Mesodermal cell (in vitro differentiated cells): ENCODE measurements around the gene ZCCHC24.

Experiments
- H3K27ac ChIP-seq: 2 replicates; pipeline ENCODE4 v1.7.0; 2013; ENCODE audit warnings: mild to moderate bottlenecking, low read depth, low read length, moderate library complexity; ENCODE audit not compliant: severe bottlenecking
- H3K36me3 ChIP-seq: 2 replicates; pipeline ENCODE4 v1.7.1; 2013; ENCODE audit warnings: mild to moderate bottlenecking, low read length, moderate library complexity; ENCODE audit not compliant: control insufficient read depth, insufficient read depth
- H3K4me1 ChIP-seq: one replicate; pipeline ENCODE4 v1.7.1; 2013; ENCODE audit warnings: mild to moderate bottlenecking, low read length; ENCODE audit not compliant: insufficient read depth, control insufficient read depth, poor library complexity, severe bottlenecking
- H3K4me3 ChIP-seq: 2 replicates; pipeline ENCODE4 v1.7.0; 2013; ENCODE audit warnings: low read length, control low read depth, mild to moderate bottlenecking; ENCODE audit not compliant: insufficient read depth, poor library complexity, severe bottlenecking; ENCODE audit errors: extremely low read depth
- H3K9me3 ChIP-seq: 2 replicates; pipeline ENCODE4 v1.7.1; 2013; ENCODE audit warnings: mild to moderate bottlenecking, low read length, moderate library complexity; ENCODE audit not compliant: control insufficient read depth
- WGBS, 2 experiments: methylation state at CpG; one replicate each; pipeline ENCODE4 v1.1.5; 2013; ENCODE audit warnings: missing lambda C conversion rate in 2 of 2; ENCODE audit not compliant: insufficient coverage in 2 of 2; 5-methylcytosine and 5-hydroxymethylcytosine counted together

The ZCCHC24 gene

DNA sequence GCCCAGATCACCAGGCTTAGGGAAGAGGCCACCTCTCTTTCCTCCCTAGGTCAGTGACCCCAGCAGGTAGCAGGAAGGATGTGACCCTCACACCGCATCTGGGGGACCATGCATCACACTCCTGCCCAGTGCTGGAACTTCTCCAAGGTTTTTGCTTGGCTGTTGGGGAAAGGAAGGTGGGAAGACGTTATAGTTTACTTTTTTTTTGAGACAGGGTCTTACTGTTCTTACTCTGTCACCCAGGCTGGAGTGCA, 8.6 kb downstream of the ZCCHC24 start:
- Histone ChIP-seq H3K4me1 (peaks cover 40% of the 10 kb centered on the region), H3K27ac (no peak overlapping the region), H3K4me3 (no peak overlapping the region), H3K36me3 (peaks cover 43% of the 10 kb centered on the region), H3K9me3 (no peaks in the 10 kb centered on the region)
- no CpG with 5 or more reads among the region's 2 CpGs for WGBS, 2 experiments

DNA sequence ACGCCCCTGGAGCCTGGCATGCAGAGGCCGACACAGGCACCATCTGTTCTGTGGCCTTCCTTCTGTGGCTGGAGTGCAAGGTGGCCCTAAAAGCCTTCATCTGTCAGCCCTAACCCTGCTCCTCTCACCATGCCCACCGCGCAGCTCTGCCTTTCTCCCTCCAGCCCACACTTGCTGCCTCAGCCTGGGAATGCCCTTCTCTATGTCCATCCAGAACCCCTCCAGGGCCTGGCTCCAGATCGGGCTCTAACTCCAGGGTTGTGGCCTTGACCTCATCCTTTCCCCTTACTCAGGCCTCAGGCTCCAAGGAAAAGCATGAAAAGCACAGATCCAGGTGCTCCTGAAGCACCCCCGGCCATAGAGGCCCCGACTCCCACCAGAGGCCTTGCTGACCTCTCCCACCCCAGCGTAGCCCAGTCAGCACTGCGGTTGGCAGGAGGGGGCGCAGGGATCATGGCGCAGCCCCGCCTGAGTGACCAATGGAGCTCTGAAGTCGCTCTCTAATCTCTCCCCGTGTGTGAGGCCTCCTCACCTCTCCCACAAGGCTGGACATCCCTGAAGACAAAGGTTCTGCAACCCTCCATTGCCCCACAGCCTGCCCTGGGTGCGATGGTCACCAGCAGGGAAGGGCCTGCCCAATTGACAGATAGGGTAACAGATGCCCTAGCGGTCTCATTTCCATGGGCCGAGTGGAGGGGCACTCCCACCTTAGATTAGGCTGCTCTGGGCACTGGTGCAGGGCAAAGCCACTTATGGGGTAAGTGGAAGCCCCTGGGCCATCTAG, 9.2 kb downstream of the ZCCHC24 start:
- H3K36me3 ChIP-seq: peaks cover 47% of the 10 kb centered on the region
- no peaks in the 10 kb centered on the region for H3K9me3 ChIP-seq
- H3K27ac ChIP-seq: peak overlapping the region; percentile 23
- H3K4me3 ChIP-seq: no peak overlapping the region
- H3K4me1 ChIP-seq: peaks cover 40% of the 10 kb centered on the region
- 94 to 97% methylated on average over 12 to 15 of the region's 17 CpGs for WGBS, 2 experiments

DNA sequence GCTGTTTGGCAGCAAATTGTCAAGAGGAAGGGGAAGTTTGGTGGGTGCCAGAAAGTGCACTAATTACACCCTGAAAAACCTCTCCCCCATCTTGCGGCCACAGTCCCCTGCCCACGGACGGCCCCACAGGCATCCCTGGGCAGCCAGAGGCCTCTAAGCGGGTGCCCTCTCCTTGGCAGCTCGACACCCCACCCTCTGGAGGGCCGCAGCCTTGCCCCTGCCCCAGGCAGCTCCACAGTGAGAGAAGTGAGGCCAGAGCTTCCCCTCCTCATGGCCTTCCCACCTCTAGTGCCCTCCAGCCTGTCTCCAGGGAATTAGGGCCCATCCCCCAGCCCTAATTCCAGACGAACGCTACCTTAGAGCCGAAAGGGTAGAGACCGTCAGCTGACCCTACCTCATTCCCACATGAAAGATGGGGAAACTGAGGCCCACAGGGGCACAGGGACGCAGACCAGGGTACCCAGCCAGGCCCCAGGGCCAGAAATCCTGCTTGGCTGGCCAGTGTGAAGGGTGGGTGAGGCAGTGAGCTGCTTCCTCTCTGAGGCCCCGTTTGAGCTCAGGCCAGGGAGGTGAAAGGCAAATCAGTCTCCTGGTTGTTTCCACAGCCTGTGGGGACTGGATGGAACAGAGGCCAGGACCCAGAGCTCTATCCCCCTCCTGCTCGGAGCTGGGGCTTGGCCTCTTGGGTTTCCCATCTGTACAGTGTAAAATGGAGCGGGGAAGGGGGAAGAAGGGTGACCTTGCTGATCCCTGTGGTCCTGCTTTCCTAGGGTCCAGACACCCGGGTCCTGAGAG, 10.0 kb downstream of the ZCCHC24 start:
- Histone ChIP-seq H3K27ac (peak overlapping the region; percentile 81), H3K4me3 (no peak overlapping the region), H3K9me3 (no peaks in the 10 kb centered on the region), H3K4me1 (peaks cover 35% of the 10 kb centered on the region), H3K36me3 (peaks cover 52% of the 10 kb centered on the region)
- 62 to 67% methylated on average over 12 to 13 of the region's 15 CpGs for WGBS, 2 experiments

DNA sequence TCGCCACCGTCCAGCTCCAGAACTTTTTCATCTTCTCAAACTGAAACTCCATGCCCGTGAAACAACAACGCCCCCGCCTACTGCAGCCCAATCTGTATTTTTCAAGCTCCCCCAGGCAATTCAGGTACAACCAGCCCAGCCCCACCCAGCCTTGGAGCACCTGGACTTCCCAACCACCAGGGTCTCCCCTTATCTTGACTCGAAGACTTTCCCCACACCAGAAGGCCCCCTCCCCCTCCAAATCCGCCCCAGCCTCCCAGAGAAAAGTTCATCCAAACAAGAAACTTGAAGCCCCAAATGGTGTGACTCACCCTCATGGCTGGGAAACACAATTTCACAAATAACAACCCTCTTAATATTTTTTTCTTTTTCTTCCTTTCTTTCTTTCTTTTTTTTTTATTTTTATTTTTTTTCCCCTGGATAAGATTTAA, 10.6 kb downstream of the ZCCHC24 start:
- H3K27ac ChIP-seq: no peak overlapping the region
- no peak overlapping the region for H3K4me3 ChIP-seq
- H3K36me3 ChIP-seq: peaks cover 54% of the 10 kb centered on the region
- peaks cover 35% of the 10 kb centered on the region for H3K4me1 ChIP-seq
- 83 to 88% methylated on average over 5 to 7 of the region's 7 CpGs for WGBS, 2 experiments
- no peaks in the 10 kb centered on the region for H3K9me3 ChIP-seq

DNA sequence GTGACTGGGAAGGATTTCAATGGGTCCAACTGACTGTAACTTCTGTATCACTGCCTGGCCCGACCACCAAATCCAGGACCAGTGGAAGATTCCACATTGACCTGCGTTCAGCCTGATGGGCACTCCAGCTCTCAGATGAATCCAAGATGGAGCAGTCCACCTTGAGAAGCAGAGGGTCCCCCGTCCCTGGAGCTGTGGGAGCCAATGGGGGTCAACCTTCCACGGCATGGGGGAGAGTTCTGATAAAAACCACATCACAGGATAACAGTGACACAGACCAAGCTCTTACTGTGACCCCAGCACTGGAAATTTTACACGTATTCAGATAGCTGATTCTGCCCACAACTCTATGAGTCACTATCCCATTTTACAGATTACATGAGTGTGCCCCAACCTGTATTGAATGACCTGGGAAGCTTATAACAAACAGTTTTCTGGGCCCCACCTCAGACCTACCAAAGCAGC, 11.2 kb downstream of the ZCCHC24 start:
- Histone ChIP-seq H3K4me1 (peaks cover 35% of the 10 kb centered on the region), H3K36me3 (peaks cover 55% of the 10 kb centered on the region), H3K27ac (no peak overlapping the region), H3K4me3 (no peak overlapping the region), H3K9me3 (no peaks in the 10 kb centered on the region)
- 95 to 98% methylated on average over 4 of the region's 5 CpGs for WGBS, 2 experiments

DNA sequence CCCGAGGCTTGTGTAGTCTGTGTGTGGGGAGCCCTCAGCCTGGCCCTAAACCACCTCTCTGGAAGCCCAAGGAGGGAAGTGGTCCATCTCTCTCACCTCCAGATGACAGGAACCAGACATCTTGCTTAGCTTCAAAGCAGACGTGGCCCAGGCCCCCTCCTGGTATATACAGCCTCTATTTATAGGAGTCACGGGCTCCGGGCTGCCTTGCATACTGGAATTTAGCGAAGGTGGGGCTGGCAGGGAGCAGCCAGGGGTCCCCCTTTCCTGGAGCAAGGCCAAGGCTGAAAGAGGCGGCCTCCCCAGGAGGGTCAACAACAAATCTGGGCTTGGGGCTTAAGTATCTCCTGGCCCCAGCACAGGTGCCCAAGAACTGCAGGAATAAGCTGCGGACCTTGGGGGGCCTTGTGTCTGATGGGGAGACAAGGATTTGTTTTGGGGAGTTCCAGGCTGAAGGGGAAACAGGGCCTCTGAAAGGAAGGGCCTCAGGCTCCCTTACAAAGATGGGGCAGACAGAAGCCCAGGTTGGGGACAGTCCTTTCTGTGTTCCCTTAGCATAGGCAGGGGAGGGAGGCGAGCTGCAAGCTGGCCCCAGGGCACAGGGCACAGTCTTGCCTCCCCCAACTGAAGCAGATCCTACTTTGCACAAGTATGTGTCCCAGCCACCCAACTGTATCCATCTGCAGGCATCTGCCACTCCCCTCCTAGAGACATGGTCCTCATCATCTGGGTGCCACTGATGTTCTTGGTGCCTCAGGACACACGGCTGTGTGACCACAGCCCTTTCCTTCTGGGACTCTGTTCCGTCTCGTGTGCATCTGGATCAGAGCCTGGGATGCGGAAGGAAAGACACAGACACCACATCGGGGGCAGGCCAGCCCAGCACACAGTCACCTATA, 11.9 kb downstream of the ZCCHC24 start:
- 82 to 84% methylated on average over 9 to 12 of the region's 13 CpGs for WGBS, 2 experiments
- peaks cover 56% of the 10 kb centered on the region for H3K36me3 ChIP-seq
- peaks cover 35% of the 10 kb centered on the region for H3K4me1 ChIP-seq
- H3K27ac ChIP-seq: peak overlapping the region; percentile 29
- H3K9me3 ChIP-seq: no peaks in the 10 kb centered on the region
- no peak overlapping the region for H3K4me3 ChIP-seq

DNA sequence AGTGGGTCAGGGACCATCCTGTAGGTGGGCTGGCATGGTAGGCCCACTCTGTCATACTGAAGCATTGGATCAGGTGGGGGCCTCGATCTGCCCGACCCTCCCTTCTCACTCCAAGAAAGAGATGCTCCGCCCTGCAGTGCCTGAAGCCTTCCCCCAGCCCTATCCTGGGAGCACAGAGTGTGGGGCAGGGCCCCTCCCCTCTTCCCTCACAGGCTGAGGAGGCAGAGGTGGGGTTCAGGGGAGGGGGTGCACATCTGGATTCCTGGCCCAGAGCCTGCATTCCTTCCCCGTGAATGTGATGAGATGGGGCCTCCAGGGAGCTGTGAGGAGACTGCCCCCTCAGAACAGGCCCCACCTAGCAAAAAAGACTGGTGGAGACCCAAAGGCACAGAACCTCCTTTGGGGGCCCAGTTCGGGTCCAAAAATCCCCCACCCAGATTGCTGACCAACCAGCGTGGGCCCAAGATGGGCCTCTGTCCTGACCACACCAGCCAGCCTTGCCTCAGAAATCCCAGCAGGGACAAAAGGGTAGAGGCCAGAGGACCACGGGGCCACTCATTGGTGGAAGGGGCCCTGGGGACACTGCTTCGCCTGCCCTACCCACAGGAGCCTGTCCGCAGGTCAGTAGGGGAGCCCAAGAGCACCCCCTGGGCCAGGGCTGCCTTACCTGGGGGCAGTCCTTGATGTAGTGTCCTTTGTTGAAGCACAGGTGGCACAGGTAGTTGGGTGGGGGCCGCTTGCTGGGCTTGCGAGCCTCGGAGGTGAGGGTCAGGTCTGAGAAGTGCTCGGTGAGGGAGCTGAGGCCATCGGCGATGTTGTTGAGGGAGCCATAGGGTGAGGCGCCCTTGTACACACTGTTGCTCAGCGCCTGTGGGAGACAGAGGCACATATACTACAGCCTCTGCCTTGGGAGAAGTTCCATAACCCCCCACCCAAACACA, 13.3 kb downstream of the ZCCHC24 start:
- Histone ChIP-seq H3K4me3 (no peak overlapping the region), H3K36me3 (peaks cover 57% of the 10 kb centered on the region), H3K27ac (no peak overlapping the region), H3K4me1 (peaks cover 35% of the 10 kb centered on the region), H3K9me3 (no peaks in the 10 kb centered on the region)
- WGBS, 2 experiments: 96 to 98% methylated on average over 10 to 13 of the region's 17 CpGs

DNA sequence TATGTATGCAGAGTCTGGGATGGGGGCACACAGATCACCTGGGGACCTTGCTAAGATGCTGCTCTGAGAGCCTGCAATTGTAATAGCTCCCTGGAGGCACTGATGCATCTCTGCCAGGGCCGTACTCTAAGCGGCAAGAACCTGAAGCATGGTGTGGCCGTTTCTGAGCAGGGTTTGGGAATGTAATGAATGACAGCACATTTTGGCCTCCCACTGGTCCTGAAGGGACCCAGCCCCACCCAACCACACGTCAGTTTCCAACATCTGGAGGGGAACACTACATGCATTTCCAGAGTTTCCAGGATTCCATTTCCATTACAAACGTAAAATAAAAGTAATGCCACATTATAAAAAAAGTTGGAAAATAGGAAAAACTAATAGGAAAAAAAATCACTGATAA, 14.0 kb downstream of the ZCCHC24 start:
- Histone ChIP-seq H3K27ac (no peak overlapping the region), H3K9me3 (no peaks in the 10 kb centered on the region), H3K4me1 (peaks cover 35% of the 10 kb centered on the region), H3K4me3 (no peak overlapping the region), H3K36me3 (peaks cover 55% of the 10 kb centered on the region)
- WGBS, 2 experiments: 80 to 81% methylated on average over 1 to 3 of the region's 5 CpGs

DNA sequence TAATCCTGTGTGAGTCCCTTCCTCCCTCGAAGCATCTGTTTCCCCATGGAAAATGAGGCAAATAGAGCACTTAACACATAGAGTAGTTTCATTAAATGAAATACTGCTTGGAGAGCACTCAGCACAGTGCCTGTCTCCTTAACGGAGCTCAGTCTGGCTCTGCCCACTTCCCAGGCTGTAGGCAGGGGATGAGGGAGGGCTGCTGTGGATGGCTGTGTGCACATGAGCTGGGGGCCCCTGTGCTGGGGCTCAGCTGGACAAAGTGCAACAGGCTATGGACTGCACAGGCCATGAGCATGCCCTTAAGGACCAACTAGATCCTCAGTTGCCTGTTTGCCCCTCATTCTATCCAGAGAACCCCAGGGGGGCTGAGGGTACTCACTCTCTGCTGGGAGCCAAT, 14.5 kb downstream of the ZCCHC24 start:
- 83 to 100% methylated on average over 1 of the region's 2 CpGs for WGBS, 2 experiments
- no peaks in the 10 kb centered on the region for H3K9me3 ChIP-seq
- no peak overlapping the region for H3K4me3 ChIP-seq
- H3K36me3 ChIP-seq: peaks cover 60% of the 10 kb centered on the region
- no peak overlapping the region for H3K27ac ChIP-seq
- peaks cover 30% of the 10 kb centered on the region for H3K4me1 ChIP-seq
